Measurements from ENCODE around the gene MTFR2.

DNA sequence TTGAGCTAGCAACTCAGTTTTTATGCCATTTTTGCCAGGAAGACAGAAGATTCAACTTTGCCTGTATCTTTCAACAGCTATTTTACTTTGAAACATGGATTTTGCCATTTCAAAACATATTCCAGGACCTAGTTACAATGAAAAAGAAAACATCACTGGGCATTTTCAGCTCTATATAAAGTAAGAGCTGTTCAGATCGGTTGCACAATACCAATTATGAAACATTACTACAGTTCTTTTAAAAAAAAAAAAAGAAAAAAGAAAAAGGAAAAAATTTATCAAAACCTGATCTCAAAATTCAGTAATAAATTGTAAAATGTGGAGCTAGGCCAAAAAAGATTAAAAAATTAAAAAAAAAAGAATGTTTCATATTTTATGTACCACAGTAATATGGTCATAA is 24.0 kb upstream of the MTFR2 start:
- TF ChIP-seq, protein P1, sequence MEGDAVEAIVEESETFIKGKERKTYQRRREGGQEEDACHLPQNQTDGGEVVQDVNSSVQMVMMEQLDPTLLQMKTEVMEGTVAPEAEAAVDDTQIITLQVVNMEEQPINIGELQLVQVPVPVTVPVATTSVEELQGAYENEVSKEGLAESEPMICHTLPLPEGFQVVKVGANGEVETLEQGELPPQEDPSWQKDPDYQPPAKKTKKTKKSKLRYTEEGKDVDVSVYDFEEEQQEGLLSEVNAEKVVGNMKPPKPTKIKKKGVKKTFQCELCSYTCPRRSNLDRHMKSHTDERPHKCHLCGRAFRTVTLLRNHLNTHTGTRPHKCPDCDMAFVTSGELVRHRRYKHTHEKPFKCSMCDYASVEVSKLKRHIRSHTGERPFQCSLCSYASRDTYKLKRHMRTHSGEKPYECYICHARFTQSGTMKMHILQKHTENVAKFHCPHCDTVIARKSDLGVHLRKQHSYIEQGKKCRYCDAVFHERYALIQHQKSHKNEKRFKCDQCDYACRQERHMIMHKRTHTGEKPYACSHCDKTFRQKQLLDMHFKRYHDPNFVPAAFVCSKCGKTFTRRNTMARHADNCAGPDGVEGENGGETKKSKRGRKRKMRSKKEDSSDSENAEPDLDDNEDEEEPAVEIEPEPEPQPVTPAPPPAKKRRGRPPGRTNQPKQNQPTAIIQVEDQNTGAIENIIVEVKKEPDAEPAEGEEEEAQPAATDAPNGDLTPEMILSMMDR (IDR thresholded peaks at IDR 0.05): no peak
- TF ChIP-seq POLR2A (IDR thresholded peaks at IDR 0.05): no peak
- TF ChIP-seq EP300 (IDR thresholded peaks at IDR 0.05): no peak
- TF ChIP-seq POLR2AphosphoS5 (IDR thresholded peaks at IDR 0.05): no peak

Measured in gastroesophageal sphincter (tissue), 3 donors.